ENCODE results near the gene MAGED1. TPM values are rescaled to one million over a fixed set of nuclear protein-coding genes. Genes with fewer than 3 reads are reported as not detected.

MAGED1 gene
- total RNA-seq, 4 donors from 2014 or later: 18.5 to 48.7 (median 29.3) TPM

DNA sequence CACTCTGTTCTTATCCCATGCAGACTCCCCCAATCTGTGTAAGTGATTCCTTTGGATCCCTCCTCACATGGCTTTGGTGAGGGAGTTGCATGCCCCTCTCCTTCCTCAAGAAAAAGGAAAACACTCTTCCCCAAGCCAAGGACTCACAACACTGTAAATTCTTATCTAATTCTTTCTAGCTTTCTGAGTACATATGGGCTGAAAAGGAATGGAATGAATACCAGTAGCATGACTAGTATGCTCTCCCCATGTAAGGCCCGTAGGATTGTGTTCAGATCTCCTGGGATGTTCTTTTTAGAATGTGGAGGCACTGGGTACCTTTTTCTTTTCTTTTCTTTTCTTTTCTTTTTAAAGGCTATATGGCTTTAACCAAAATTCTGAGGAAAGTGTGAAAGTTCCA lies 17.0 kb upstream of the MAGED1 start:
- DNase-seq: no peak
- no peaks in the 10 kb centered on the region for H3K27me3 ChIP-seq
- WGBS, 2 donors: 42 to 90% methylated on average over 1 of the region's 1 CpG
- no peak overlapping the region for H3K27ac ChIP-seq
- no peak overlapping the region for H3K4me3 ChIP-seq
- TF ChIP-seq, protein P1, sequence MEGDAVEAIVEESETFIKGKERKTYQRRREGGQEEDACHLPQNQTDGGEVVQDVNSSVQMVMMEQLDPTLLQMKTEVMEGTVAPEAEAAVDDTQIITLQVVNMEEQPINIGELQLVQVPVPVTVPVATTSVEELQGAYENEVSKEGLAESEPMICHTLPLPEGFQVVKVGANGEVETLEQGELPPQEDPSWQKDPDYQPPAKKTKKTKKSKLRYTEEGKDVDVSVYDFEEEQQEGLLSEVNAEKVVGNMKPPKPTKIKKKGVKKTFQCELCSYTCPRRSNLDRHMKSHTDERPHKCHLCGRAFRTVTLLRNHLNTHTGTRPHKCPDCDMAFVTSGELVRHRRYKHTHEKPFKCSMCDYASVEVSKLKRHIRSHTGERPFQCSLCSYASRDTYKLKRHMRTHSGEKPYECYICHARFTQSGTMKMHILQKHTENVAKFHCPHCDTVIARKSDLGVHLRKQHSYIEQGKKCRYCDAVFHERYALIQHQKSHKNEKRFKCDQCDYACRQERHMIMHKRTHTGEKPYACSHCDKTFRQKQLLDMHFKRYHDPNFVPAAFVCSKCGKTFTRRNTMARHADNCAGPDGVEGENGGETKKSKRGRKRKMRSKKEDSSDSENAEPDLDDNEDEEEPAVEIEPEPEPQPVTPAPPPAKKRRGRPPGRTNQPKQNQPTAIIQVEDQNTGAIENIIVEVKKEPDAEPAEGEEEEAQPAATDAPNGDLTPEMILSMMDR (IDR thresholded peaks at IDR 0.05): no peak
- no peak for TF ChIP-seq POLR2A (IDR thresholded peaks at IDR 0.05)
- H3K9me3 ChIP-seq: no peaks in the 10 kb centered on the region
- no peaks in the 10 kb centered on the region for H3K36me3 ChIP-seq
- intact Hi-C loops (cut with DNase I): no loop called here
- no peaks in the 10 kb centered on the region for H3K4me1 ChIP-seq

GRCh38 chrX:51878056-51878455 lies 15.4 kb upstream of the MAGED1 start:
- H3K27ac ChIP-seq: no peak overlapping the region
- H3K4me3 ChIP-seq: no peak overlapping the region
- no peaks in the 10 kb centered on the region for H3K36me3 ChIP-seq
- 88% methylated on average over 1 of the region's 1 CpG for WGBS, 2 donors
- TF ChIP-seq POLR2A (IDR thresholded peaks at IDR 0.05): no peak
- TF ChIP-seq, protein P1 (IDR thresholded peaks at IDR 0.05): no peak
- no peaks in the 10 kb centered on the region for H3K27me3 ChIP-seq
- DNase-seq: no peak
- intact Hi-C loops (cut with DNase I): no loop called here
- H3K9me3 ChIP-seq: no peaks in the 10 kb centered on the region
- H3K4me1 ChIP-seq: no peaks in the 10 kb centered on the region

DNA sequence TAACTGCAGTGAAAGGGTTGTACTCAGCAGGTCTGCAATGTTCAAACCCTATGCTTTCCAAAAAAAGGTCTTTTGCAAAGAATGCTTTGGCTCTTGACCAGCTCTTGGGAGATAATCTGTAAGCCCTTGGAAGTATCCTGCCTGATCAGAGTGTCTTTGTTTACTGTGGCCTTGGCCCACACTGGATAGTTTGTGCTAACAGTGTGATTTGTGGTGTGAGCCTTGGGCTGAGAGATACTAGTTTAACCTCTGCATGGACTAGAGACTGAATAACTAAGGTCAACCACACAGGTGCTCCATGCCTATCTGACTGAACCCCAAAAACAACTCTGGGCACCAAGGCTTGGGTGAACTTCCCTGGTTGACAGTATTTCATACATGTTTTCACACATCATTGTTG lies 3.6 kb upstream of the MAGED1 start:
- no peak for TF ChIP-seq POLR2A (IDR thresholded peaks at IDR 0.05)
- TF ChIP-seq, protein P1 (IDR thresholded peaks at IDR 0.05): no peak
- intact Hi-C loops (cut with DNase I): no loop called here

GRCh38 chrX:51891245-51891644 lies 2.2 kb upstream of the MAGED1 start:
- WGBS, 2 donors: 65 to 93% methylated on average over 1 of the region's 1 CpG
- H3K4me1 ChIP-seq: peaks cover 0 to 26% (median 3%) of the 10 kb centered on the region in 3 donors
- no peak overlapping the region for H3K4me3 ChIP-seq
- DNase-seq: no peak
- peaks cover 0 to under 1% (median 0%) of the 10 kb centered on the region in 3 donors for H3K36me3 ChIP-seq
- no peak for TF ChIP-seq POLR2A (IDR thresholded peaks at IDR 0.05)
- TF ChIP-seq, protein P1 (IDR thresholded peaks at IDR 0.05): no peak
- H3K27me3 ChIP-seq: no peaks in the 10 kb centered on the region
- intact Hi-C loops (cut with DNase I): no loop called here
- H3K9me3 ChIP-seq: no peaks in the 10 kb centered on the region
- no peak overlapping the region for H3K27ac ChIP-seq

More for the DNA sequence above, 3.6 kb upstream of the MAGED1 start:
- H3K27me3 ChIP-seq: no peaks in the 10 kb centered on the region
- peaks cover 0 to 20% (median 3%) of the 10 kb centered on the region in 3 donors for H3K4me1 ChIP-seq
- H3K27ac ChIP-seq: no peak overlapping the region
- H3K36me3 ChIP-seq: no peaks in the 10 kb centered on the region
- DNase-seq: no peak
- H3K4me3 ChIP-seq: no peak overlapping the region
- H3K9me3 ChIP-seq: no peaks in the 10 kb centered on the region

- TF ChIP-seq, protein P1 (IDR thresholded peaks at IDR 0.05): no peak
- no peak for TF ChIP-seq POLR2A (IDR thresholded peaks at IDR 0.05)
- H3K27ac ChIP-seq: peak overlapping the region in 2 of 4 donors; percentile 78 to 83
- H3K27me3 ChIP-seq: no peaks in the 10 kb centered on the region
- intact Hi-C loops (cut with DNase I): no loop called here
- peaks cover 0 to 8% (median 0%) of the 10 kb centered on the region in 3 donors for H3K36me3 ChIP-seq
- H3K4me3 ChIP-seq: no peak overlapping the region
- peaks cover 0 to 26% (median 3%) of the 10 kb centered on the region in 3 donors for H3K4me1 ChIP-seq
- H3K9me3 ChIP-seq: no peaks in the 10 kb centered on the region
- WGBS, 2 donors: 6 to 36% methylated on average over 2 to 4 of the region's 6 CpGs
- DNase-seq: no peak
Observed at GRCh38 chrX:51891821-51892551, 1.4 kb upstream of the MAGED1 start.
